Activated CD4-positive, CD25-positive, alpha-beta regulatory T cell treated with anti-CD3 and anti-CD28 coated beads, Interleukin-2, amount 50 U/mL, for 24 hours (primary cell): ENCODE results near the gene ALAD.
"Not testable (repeated sequence)": the region's sequence is repeated elsewhere in the genome, so short reads cannot be mapped to it uniquely, and the experiment has no call there.

Experiments used
- ATAC-seq, 2 donors: fragments of 150-1000 bp; cut with Tn5 transposase; one replicate each; pipeline ENCODE4 v1.10.0; 2021; ENCODE audit warnings: mild to moderate bottlenecking in 1 of 2, moderate library complexity in 1 of 2

The ALAD gene

GRCh38 chr9:113401027-113401792 is at the start of gene ALAD:
Gene ALAD (minus strand): TSS chr9:113401284. CDS start chr9:113393559, 7,725 bp downstream.
- ATAC-seq, result peak; percentile 99

DNA sequence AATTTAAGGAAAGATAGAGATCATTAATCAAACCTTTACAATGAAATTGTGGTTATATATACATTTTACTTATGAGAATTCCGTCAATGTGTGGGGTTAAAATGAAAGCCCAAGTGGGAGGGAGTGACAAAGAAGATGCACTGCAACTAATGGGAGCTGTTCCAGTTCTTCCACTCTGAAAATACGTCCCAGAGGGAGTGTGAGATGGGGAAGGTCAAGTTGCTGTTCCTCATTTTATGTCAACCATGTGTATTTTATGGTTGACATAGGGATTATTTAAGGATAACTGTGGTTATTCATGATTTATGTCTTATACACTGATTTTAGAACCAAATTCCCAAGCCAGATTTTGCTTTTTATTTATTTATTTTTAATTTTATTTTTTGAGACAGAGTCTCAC is 48.3 kb upstream of the ALAD start:
- no peak for ATAC-seq

DNA sequence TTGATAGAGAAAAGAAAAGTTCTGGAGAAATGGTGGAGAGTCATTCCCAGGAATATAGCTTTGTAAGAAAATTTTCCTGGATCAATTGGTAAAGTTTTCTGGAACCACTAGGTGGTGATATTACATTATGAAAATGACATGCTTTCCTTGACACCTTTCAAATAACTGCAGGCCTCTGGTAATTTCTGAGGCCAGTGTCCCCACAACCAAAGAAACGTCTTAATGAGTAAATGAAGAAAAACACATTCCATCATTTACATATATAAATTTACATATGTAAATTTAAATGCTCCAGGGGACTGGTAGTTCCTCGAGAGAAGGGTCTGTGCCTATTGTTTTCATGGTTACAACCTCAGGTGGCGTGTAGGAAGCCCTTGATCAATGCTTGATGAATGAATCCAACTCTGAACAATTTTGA is 45.2 kb upstream of the ALAD start:
- ATAC-seq, result no peak

DNA sequence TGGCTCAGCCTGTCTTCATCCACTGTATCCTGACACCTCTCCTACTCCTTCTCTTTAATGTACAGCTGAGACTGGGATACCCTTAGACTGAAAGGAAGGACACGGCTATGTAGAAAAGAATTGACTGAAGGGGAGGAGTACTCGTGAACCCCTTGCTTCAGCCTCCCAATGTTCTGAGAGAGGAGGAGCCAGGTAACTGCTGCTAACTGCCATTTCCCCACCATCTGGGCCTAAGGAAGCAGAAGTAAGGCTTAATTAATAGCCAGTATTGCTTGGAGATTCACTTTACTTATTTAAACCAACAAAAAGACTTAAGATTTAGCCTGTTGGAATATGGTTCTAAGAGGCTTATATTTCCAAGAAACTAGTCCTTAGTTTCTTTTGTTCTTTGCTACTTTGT is 43.7 kb upstream of the ALAD start:
- ATAC-seq, result no peak

- not testable (repeated sequence) for ATAC-seq
Observed at GRCh38 chr9:113437716-113438115, 36.6 kb upstream of the ALAD start.

- no peak for ATAC-seq
Observed at GRCh38 chr9:113436728-113437515, 35.8 kb upstream of the ALAD start.

DNA sequence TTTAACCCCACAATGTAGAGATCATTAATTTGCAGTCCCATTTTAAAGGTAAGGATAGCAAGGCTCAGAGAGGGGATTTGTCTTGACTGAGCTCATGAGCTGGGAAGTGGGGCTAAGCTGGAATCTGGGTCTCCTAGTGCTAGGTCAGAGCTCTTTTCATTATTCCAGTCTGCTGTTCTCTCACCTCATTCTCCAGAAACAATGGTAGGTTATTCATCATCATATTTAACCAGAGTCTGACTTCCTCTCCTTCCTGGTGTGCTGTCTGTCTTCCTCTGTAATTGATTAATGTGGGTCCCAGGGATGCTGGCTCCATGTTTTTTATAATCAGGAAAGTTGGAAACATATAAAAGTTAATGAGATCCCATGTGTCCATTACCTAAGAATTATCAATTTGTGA is 30.1 kb upstream of the ALAD start:
- no peak for ATAC-seq

- ATAC-seq, result no peak
Observed at GRCh38 chr9:113428062-113428615, 27.1 kb upstream of the ALAD start.

- ATAC-seq, result no peak
Observed at GRCh38 chr9:113427629-113428028, 26.5 kb upstream of the ALAD start.

DNA sequence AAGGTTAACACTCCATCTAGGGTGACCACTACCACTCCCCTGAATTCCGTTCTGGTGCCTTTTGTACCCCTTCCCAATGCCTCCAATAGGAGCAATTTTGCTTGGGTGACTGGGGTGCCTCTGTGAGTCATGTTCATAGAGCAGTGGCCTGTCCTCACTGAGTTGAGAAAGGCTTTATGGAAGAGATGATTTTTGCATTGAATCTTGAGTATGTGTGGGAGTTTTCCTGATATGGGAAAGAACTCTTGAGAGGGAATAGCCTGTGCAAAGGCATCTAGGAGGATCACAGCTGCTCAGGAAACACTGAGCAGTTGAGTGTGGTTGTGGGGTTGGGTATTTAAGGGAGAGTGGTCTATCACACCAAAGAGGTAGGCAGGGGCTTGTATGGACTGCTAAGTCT is 25.6 kb upstream of the ALAD start:
- ATAC-seq, result no peak

- no peak for ATAC-seq
Observed at GRCh38 chr9:113425072-113425471, 24.0 kb upstream of the ALAD start.

DNA sequence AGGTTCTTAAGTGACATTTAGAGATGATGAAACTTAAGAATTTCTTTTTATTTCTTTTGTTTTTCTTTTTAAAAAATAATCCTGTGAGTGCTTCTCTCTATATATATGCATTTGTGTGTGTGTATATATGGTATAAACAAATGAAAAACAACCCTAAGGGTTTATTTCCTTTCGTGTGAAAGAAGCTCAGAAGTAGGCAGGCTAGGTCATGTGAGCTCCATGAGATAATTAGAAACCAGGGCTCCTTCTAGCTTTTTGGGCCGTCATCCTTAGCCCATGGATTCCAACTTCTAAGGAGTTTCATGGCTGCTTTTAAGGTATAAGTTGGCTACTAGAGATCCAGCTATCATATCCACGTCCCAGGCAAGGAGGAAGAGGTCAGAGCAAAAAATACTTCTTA is 20.6 kb upstream of the ALAD start:
- ATAC-seq, result no peak

DNA sequence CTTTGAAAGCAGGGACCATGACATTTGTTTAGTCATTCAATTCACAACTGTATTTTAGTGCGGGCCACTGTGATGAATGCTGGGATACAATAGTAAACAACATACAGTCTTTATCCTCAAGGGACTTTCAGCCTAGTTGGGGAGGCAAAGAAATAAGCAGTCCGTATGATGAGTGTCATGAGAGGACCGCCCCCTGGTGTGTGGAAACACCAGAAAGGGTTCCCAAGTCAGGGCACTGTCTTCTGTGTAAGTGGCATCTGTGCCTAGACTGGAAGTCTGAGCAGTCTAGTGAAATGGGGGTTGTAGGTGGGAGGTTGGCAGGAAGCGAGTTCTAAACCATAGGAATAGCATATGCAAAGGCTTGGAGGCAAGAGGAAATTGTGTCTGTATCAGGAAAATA is 16.3 kb upstream of the ALAD start:
- no peak for ATAC-seq

- ATAC-seq, result no peak
Observed at GRCh38 chr9:113416149-113416721, 15.2 kb upstream of the ALAD start.

- peak; percentile 92 to 95 for ATAC-seq
Observed at GRCh38 chr9:113410207-113410864, 9.3 kb upstream of the ALAD start, which contains the start of the genes C9orf43 and POLE3. Gene C9orf43 (plus strand): TSS chr9:113410747. CDS start chr9:113413494, 2,747 bp downstream. Gene POLE3 (minus strand): TSS chr9:113410675. CDS start chr9:113410293, 382 bp downstream.

GRCh38 chr9:113409883-113410206 is 8.8 kb upstream of the ALAD start:
- ATAC-seq, result peak in 1 of 2 donors; percentile 3

- ATAC-seq, result no peak
Observed at GRCh38 chr9:113409481-113409880, 8.4 kb upstream of the ALAD start.

GRCh38 chr9:113406873-113407511 is 5.9 kb upstream of the ALAD start:
- not testable (repeated sequence) for ATAC-seq

- ATAC-seq, result not testable (repeated sequence)
Observed at GRCh38 chr9:113406353-113406752, 5.3 kb upstream of the ALAD start.

- ATAC-seq, result no peak
Observed at GRCh38 chr9:113403646-113404045, 2.6 kb upstream of the ALAD start.

DNA sequence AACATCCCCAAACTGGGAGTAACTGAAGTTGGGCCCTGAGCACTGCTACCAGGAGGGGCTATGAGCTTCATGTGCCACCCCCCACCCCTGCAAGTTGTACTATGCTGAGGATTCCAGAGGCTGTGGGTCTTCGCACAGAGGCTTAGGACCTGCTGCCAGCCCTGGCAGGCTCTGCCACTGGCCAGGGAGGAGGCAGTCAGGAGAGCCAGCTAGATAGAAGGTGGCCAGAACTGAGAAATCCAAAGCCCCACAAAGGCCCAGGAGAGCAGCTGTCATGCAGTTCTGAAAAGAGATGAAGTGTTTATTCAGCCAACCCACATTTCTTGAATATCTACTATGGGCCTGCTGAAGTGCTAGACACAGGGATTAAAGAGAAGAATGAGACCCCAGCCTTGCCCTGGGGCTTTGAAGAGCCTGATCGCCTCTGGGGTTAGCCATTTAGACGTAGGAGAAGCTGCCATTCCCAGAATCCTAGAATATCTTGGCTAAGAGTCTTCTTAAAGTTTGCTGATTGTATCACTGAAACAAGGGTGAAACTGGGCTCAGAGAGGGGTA is 1.4 kb downstream of the ALAD start:
- ATAC-seq, result no peak

DNA sequence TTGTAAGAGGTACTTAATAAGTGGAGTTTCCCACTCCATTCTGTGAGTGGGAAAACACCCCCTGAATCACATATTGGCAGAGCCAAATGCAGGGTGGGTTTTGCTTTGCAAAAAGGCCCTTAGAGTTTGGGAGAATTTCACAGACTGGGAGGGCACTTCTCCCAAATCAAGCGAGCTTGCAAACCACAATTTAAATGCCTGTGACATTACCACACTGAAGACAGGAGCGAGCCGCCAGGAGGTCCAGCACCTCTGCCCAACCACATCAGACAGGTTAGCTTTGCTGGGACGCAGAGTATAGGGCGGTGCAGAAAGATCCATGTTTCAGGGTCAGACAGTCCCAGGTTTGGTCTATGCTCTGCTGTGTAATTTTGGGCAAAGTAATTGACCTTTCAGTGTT is 2.3 kb downstream of the ALAD start:
- ATAC-seq, result no peak
